D721Med (cell line): ENCODE measurements around the gene RNF17.

ENCODE experiments used
- DNase-seq: peaks from one replicate; pipeline ENCODE4 v3.0.0; 2011; ENCODE audit warnings: low spot score; ENCODE audit not compliant: insufficient read length
- FAIRE-seq: peaks from 2 replicates; lab custom pipeline; 2011; peaks lifted over from hg19 to GRCh38; lab: Jason Lieb, UNC
- CTCF ChIP-seq: IDR thresholded peaks from 2 replicates; pipeline ENCODE4 v1.5.1; 2012; ENCODE audit warnings: mild to moderate bottlenecking, control low read depth; ENCODE audit not compliant: insufficient read depth; ENCODE audit errors: missing control alignments

Gene RNF17

GRCh38 chr13:24890256-24890655 is 126.3 kb downstream of the RNF17 start:
- no peak for TF ChIP-seq CTCF
- no peak for FAIRE-seq
- no peak for DNase-seq

- TF ChIP-seq CTCF: no peak
- FAIRE-seq: no peak
- DNase-seq: no peak
Observed at GRCh38 chr13:24891476-24892108, 127.6 kb downstream of the RNF17 start.

- DNase-seq (no peak), FAIRE-seq (no peak)
- no peak for TF ChIP-seq CTCF
Observed at GRCh38 chr13:24892829-24893228, 128.9 kb downstream of the RNF17 start.

GRCh38 chr13:24893863-24894262 is 129.9 kb downstream of the RNF17 start:
- TF ChIP-seq CTCF: no peak
- no peak for DNase-seq
- no peak for FAIRE-seq

- FAIRE-seq (no peak), DNase-seq (no peak)
- no peak for TF ChIP-seq CTCF
Observed at GRCh38 chr13:24894277-24894971, 130.5 kb downstream of the RNF17 start.

- TF ChIP-seq CTCF: no peak
- no peak for DNase-seq
Observed at GRCh38 chr13:24894972-24895300, 131.0 kb downstream of the RNF17 start.

GRCh38 chr13:24896061-24896460 is 132.1 kb downstream of the RNF17 start:
- no peak for TF ChIP-seq CTCF
- FAIRE-seq: no peak
- no peak for DNase-seq

More at GRCh38 chr13:24894972-24895300, 131.0 kb downstream of the RNF17 start:
- no peak for FAIRE-seq
